ENCODE measurements around the gene IL21R.

IL21R gene

DNA sequence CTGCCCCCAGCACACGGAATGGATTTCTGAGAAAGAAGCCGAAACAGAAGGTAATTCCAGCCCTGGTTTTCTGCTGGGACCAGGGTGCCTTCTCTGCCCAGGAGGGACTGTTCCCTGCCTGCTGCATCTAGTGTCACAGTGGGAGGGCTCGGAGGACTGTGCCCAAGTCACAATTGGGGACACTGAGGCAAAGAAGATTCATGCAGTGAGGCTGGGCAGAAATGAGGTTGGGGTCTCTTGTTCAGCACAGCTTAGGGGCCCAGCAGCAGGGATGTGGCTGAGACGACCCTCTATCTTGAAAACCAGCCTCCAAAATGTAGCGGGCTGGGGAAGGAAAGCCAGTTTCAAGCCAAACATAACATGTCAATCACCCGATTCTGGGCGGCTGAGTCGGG, 592 bp downstream of the IL21R start:
- ChIA-PET CTCF (interaction anchor here (0.8 to 2.6 kb wide), 2 partner anchors 168 to 1566 kb away, joined by 3 to 18 read pairs; no protein-coding TSS in a partner anchor), POLR2A (no interaction called here)
- no peak overlapping the region for H3K4me3 ChIP-seq (ENCODE audit: low read depth, low read length)
- DNase-seq (ENCODE audit: low read depth, low spot score): no peak
- TF ChIP-seq, protein P1, sequence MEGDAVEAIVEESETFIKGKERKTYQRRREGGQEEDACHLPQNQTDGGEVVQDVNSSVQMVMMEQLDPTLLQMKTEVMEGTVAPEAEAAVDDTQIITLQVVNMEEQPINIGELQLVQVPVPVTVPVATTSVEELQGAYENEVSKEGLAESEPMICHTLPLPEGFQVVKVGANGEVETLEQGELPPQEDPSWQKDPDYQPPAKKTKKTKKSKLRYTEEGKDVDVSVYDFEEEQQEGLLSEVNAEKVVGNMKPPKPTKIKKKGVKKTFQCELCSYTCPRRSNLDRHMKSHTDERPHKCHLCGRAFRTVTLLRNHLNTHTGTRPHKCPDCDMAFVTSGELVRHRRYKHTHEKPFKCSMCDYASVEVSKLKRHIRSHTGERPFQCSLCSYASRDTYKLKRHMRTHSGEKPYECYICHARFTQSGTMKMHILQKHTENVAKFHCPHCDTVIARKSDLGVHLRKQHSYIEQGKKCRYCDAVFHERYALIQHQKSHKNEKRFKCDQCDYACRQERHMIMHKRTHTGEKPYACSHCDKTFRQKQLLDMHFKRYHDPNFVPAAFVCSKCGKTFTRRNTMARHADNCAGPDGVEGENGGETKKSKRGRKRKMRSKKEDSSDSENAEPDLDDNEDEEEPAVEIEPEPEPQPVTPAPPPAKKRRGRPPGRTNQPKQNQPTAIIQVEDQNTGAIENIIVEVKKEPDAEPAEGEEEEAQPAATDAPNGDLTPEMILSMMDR (IDR thresholded peaks at IDR 0.05; ENCODE audit: insufficient read depth, low read length, missing control alignments): no peak

DNA sequence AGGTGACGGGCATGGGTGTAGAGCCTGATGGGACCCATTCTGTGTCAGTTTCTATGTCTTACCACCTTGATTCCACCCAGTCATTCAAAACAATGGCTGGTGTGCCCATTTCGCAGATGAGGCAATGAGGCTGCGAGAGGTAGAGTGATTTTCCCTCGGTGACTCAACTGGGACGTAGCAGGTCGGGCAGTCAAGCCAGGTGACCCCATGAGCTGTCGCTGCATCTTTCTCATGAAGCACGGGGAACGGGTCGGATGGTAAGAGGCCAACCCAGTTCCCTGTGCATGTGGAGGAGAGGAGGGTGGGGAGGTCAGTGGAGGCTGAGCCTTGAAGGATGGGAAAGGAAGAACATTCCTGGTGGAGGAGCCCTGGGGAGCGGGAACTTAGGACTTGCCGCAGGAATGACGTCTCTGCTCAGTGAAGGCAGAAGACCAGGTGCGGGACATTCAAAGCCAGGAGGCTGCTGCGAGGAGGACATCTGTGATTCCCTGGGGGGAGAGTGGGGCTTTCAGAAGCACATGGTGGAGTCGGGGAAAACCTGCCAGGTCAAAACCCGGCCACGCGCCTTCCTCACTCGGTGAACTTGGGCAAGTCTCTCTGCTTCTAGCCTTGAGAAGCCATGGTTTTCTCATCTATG, 1.1 kb downstream of the IL21R start:
- TF ChIP-seq, protein P1 (IDR thresholded peaks at IDR 0.05; ENCODE audit: insufficient read depth, low read length, missing control alignments): no peak
- ChIA-PET CTCF (no interaction called here), POLR2A (no interaction called here)
- DNase-seq (ENCODE audit: low read depth, low spot score): no peak
- H3K4me3 ChIP-seq (ENCODE audit: low read depth, low read length): no peak overlapping the region

DNA sequence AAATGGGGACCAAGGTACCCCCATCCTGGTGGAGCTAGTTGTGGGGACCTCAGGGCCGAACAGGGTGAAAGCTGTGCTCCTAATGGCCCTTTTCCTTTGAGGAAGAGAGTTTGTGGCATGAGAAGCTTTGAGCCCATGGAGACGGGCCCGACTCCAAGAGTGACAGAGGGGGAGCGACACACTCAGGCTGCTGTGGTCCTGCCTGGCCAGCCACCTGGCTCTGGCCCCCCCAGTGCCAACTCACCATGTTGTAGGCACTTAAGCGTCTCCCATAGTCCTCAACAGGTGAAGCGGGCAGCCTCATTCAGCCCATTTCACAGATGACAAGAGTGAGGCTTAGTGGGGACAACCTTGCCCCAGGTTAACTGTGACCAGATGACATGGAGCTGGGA, 1.6 kb downstream of the IL21R start:
- ChIA-PET CTCF (no interaction called here), POLR2A (no interaction called here)
- no peak overlapping the region for H3K4me3 ChIP-seq (ENCODE audit: low read depth, low read length)
- TF ChIP-seq, protein P1 (IDR thresholded peaks at IDR 0.05; ENCODE audit: insufficient read depth, low read length, missing control alignments): no peak
- DNase-seq (ENCODE audit: low read depth, low spot score): no peak

DNA sequence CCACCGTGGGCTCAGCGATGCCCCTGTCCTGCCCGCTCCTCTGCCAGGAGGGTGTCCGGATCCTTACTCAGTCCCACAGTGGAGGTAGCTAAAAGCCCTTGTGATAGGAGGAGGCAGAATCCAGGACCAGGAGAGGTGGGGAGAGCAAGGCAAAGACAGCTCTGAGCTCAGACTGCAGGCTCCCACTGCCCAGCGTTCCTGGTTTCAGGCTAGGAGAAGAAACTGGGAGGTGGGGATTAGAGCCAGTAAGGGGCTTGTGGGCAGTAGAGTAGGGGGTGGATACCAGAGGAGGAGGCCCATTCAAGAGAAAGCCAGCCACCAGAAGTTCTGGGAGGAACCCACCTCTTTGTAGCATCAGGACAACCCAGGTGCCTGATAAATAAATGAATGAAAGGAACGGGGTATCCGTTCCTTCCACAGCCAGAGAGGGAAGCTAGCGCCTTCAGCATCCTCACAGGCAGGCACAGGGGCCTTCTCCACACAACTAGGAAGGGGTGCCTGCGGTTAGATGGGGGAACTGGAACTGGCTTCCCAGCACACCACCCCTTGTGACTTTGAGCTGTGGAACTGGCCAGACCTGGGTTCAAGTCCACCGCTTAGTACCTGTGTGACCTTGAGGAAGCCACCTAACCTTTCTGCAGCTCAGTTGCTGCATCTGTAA, 2.3 kb downstream of the IL21R start:
- POLR2A ChIA-PET: interaction anchor here (0.5 kb wide), 1 partner anchor 74 kb away, joined by 3 read pairs; no protein-coding TSS in a partner anchor
- H3K4me3 ChIP-seq (ENCODE audit: low read depth, low read length): no peak overlapping the region
- TF ChIP-seq, protein P1 (IDR thresholded peaks at IDR 0.05; ENCODE audit: insufficient read depth, low read length, missing control alignments): no peak
- no peak for DNase-seq (ENCODE audit: low read depth, low spot score)
- CTCF ChIA-PET: no interaction called here

DNA sequence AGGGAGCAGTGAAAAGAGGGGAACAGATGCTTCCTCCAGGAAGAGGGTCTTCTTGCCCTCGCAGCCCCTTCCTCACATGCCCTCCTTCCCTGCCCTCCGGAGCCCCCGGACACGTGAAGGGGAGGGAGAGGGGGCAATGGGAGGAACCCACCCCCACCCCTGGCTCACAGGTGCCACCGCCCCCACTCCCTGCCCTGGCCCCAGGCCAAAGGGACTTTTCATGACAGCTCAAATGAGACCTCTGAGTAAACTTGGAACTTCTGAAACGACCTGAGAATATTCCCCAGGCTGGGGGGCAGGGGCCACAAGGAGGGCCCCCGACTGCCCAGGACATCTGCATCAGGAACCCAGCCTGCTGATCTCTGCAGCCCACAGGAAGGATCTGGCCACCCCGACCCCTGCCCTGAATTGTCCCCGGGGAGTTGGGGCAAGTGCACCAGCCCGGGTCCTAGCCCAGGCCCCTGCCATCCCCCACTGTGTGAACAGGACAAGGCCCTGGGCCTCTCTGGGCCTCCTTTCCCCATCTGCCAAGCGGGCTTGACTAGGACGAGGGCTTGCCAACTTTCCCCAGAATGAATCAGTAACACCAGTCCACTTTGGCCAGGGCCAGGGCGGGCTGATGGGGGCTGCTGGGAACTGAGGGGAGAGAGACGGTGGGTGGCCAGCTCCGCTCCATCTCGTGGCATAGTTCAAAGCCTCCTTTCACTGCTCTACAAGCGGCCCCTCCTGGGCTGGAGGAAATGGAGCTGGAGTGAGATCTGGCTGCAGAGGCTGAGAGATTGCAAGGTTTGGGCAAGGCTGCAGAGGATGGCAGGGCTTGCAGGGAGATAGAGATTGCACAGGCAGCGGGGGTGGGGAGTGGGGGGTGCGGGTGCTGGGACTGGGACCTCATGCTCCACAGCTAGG, 3.8 kb downstream of the IL21R start:
- H3K4me3 ChIP-seq (ENCODE audit: low read depth, low read length): no peak overlapping the region
- DNase-seq (ENCODE audit: low read depth, low spot score): no peak
- ChIA-PET POLR2A (no interaction called here), CTCF (interaction anchor here (0.9 kb wide), 1 partner anchor 51 kb away, joined by 3 read pairs; no protein-coding TSS in a partner anchor)
- TF ChIP-seq, protein P1 (IDR thresholded peaks at IDR 0.05; ENCODE audit: insufficient read depth, low read length, missing control alignments): no peak

Data from AG04449 (cell line).